ENCODE measurements around the gene UBA7.

DNA sequence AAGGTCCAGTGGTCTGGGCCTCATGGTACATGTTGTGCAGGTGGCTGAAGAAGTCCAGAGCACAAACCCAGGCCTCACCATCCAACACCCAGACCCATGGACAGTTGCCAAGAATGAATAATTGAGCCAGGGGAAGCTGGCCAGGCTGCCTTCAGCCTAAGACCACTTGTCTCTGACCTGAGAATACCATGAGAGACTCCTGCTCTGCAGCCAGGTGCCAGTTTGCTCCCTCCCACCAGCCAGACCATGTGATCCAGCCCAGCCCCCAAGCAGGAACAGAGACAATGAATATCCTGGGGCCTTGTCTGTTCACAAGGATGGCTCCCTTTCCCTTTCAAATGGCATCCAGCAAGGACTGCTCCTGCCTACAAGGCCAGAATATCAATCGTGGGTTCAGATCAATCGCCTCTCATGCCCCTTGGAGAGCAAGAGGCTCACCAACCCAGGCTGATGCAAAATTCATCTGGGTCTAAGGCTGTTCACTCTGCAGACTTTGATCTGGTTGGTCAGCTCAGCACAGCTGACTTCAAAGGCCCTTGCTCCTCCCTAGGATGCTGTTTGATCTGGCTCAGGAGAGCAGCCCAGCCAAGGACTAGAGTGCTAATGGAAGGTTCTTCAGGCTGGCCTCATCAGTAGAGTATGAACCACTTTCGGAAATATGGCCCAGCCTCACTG, 29.2 kb upstream of the UBA7 start:
- TF ChIP-seq, protein P1, sequence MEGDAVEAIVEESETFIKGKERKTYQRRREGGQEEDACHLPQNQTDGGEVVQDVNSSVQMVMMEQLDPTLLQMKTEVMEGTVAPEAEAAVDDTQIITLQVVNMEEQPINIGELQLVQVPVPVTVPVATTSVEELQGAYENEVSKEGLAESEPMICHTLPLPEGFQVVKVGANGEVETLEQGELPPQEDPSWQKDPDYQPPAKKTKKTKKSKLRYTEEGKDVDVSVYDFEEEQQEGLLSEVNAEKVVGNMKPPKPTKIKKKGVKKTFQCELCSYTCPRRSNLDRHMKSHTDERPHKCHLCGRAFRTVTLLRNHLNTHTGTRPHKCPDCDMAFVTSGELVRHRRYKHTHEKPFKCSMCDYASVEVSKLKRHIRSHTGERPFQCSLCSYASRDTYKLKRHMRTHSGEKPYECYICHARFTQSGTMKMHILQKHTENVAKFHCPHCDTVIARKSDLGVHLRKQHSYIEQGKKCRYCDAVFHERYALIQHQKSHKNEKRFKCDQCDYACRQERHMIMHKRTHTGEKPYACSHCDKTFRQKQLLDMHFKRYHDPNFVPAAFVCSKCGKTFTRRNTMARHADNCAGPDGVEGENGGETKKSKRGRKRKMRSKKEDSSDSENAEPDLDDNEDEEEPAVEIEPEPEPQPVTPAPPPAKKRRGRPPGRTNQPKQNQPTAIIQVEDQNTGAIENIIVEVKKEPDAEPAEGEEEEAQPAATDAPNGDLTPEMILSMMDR (IDR thresholded peaks at IDR 0.05) = no peak
- no peak for TF ChIP-seq ZFX (IDR thresholded peaks at IDR 0.05; ENCODE audit: borderline replicate concordance)
